ENCODE results near the gene KIF13A. TPM values are rescaled to one million over a fixed set of nuclear protein-coding genes. Genes with fewer than 3 reads are reported as not detected.

KIF13A gene
- total and polyA plus RNA-seq, 9 of the 15 experiments (the other 6 are each of a cell fraction or from before 2014, with no cell fraction given), result 3.6 to 44.3 (median 29.7) TPM

DNA sequence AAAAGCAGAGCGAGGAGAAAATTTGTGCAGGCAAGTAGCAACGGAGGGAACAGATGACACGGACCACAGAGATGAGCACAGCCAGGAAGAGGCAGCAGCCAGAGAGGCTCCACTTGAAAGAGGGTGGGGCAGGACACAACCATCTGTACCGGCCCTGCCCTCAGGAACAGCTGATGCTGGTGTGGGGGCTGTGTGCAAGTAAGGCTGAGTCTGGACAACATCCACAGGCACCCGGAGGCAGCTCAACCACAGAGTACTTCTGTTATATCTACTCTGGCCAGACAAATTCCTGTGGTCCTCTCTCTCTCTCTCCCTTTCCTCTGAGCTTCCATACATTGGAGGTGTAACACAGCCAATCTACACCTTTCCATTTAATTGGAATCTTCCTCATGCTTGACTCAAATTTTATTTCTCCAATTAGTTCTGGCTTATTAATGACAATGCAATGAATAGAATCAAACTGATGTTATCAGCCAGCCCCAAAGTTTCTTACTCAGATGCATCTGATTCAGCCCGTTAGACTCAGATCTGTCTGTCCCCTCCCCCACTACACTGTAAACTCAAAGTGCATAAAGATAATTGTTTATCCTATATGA is 24.9 kb downstream of the KIF13A start (continued):
- TF ChIP-seq, protein P1, sequence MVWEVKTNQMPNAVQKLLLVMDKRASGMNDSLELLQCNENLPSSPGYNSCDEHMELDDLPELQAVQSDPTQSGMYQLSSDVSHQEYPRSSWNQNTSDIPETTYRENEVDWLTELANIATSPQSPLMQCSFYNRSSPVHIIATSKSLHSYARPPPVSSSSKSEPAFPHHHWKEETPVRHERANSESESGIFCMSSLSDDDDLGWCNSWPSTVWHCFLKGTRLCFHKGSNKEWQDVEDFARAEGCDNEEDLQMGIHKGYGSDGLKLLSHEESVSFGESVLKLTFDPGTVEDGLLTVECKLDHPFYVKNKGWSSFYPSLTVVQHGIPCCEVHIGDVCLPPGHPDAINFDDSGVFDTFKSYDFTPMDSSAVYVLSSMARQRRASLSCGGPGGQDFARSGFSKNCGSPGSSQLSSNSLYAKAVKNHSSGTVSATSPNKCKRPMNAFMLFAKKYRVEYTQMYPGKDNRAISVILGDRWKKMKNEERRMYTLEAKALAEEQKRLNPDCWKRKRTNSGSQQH (CRISPR knock-in tag; IDR thresholded peaks at IDR 0.05), result 0 out of 2 replicates have a peak, but pooled peaks have one; percentile 57
- TF ChIP-seq CTBP1 (IDR thresholded peaks at IDR 0.05; ENCODE audit: borderline replicate concordance) (peak; percentile 100), ZNF143 (CRISPR knock-in tag; IDR thresholded peaks at IDR 0.05) (no peak), YBX1 (IDR thresholded peaks at IDR 0.05) (no peak), MAFF (IDR thresholded peaks at IDR 0.05; ENCODE audit: low read length) (no peak), ZFP36 (IDR thresholded peaks at IDR 0.05; ENCODE audit: low read depth, low read length, partially characterized antibody) (no peak), FOS (IDR thresholded peaks at IDR 0.05; ENCODE audit: extremely low read depth, insufficient read length) (no peak), ZNF282 (CRISPR knock-in tag; IDR thresholded peaks at IDR 0.05) (no peak), EGR1 (conservative IDR thresholded peaks at IDR 0.05) (peak; percentile 77), ZNF830 (CRISPR knock-in tag; IDR thresholded peaks at IDR 0.05) (no peak), ZNF384 (IDR thresholded peaks at IDR 0.05; ENCODE audit: low read depth, low read length) (no peak; the same call in 1 of the 2 replicates), ZNF121 (CRISPR knock-in tag; conservative IDR thresholded peaks at IDR 0.05) (no peak), HEY1 (CRISPR knock-in tag; IDR thresholded peaks at IDR 0.05; ENCODE audit: borderline replicate concordance) (peak; percentile 30; the same call in 1 of the 2 replicates), CBX8 (IDR thresholded peaks at IDR 0.05; ENCODE audit: borderline replicate concordance, extremely low read depth, low read depth, low read length, poor library complexity, severe bottlenecking) (no peak), SP1 (CRISPR knock-in tag; IDR thresholded peaks at IDR 0.05) (peak; percentile 88; the same call in 1 of the 2 replicates), CBX1 (IDR thresholded peaks at IDR 0.05; ENCODE audit: low read depth) (peak; percentile 62; the same call in 1 of the 2 replicates), STAT5A (IDR thresholded peaks at IDR 0.05; ENCODE audit: borderline replicate concordance, low read length) (peak; percentile 96), HNRNPL (IDR thresholded peaks at IDR 0.05; ENCODE audit: low read depth, low read length) (0 out of 2 replicates have a peak, but pooled peaks have one; percentile 30), ESRRB (CRISPR knock-in tag; IDR thresholded peaks at IDR 0.05; ENCODE audit: borderline replicate concordance) (no peak), ARID1B (IDR thresholded peaks at IDR 0.05) (peak; percentile 98)
- TF ChIP-seq, protein P2, sequence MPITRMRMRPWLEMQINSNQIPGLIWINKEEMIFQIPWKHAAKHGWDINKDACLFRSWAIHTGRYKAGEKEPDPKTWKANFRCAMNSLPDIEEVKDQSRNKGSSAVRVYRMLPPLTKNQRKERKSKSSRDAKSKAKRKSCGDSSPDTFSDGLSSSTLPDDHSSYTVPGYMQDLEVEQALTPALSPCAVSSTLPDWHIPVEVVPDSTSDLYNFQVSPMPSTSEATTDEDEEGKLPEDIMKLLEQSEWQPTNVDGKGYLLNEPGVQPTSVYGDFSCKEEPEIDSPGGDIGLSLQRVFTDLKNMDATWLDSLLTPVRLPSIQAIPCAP (CRISPR knock-in tag; IDR thresholded peaks at IDR 0.05; ENCODE audit: borderline replicate concordance), result no peak
- TF ChIP-seq, protein P3, sequence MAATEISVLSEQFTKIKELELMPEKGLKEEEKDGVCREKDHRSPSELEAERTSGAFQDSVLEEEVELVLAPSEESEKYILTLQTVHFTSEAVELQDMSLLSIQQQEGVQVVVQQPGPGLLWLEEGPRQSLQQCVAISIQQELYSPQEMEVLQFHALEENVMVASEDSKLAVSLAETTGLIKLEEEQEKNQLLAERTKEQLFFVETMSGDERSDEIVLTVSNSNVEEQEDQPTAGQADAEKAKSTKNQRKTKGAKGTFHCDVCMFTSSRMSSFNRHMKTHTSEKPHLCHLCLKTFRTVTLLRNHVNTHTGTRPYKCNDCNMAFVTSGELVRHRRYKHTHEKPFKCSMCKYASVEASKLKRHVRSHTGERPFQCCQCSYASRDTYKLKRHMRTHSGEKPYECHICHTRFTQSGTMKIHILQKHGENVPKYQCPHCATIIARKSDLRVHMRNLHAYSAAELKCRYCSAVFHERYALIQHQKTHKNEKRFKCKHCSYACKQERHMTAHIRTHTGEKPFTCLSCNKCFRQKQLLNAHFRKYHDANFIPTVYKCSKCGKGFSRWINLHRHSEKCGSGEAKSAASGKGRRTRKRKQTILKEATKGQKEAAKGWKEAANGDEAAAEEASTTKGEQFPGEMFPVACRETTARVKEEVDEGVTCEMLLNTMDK (IDR thresholded peaks at IDR 0.05; ENCODE audit: borderline replicate concordance, insufficient read depth, low read depth, low read length, poor library complexity, severe bottlenecking), result no peak
- TF ChIP-seq, protein P4, sequence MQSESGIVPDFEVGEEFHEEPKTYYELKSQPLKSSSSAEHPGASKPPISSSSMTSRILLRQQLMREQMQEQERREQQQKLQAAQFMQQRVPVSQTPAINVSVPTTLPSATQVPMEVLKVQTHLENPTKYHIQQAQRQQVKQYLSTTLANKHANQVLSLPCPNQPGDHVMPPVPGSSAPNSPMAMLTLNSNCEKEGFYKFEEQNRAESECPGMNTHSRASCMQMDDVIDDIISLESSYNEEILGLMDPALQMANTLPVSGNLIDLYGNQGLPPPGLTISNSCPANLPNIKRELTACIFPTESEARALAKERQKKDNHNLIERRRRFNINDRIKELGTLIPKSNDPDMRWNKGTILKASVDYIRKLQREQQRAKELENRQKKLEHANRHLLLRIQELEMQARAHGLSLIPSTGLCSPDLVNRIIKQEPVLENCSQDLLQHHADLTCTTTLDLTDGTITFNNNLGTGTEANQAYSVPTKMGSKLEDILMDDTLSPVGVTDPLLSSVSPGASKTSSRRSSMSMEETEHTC (IDR thresholded peaks at IDR 0.05), result peak; percentile 79; the same call in 1 of the 2 replicates
